Pancreas (tissue), 10 donors: ENCODE data around the gene N4BP2. TPM values are rescaled to one million over a fixed set of nuclear protein-coding genes. Genes with fewer than 3 reads are reported as not detected.

Experiments used
- ATAC-seq, 4 donors: fragments of 200-7000 bp; cut with Tn5 transposase; one replicate each; pipeline versions ENCODE4 v1.8.0 to v1.9.1; 2020; ENCODE audit warnings: mild to moderate bottlenecking in 4 of 4, moderate library complexity in 4 of 4
- DNase-seq, 6 donors: peaks; one replicate each; pipeline ENCODE4 v3.0.0-alpha.2; 2020
- FAIRE-seq: peaks from 2 replicates; lab custom pipeline; 2012; peaks lifted over from hg19 to GRCh38; lab: Jason Lieb, UNC
- H3K27ac ChIP-seq, 4 donors: fragments of 200-600 bp; sonication (generic); 1 replicate in 3 of 4; 2 replicates in 1 of 4; pipeline versions ENCODE4 v1.5.0 to v1.8.0; 2020
- H3K27me3 ChIP-seq, 4 donors: fragments of 200-600 bp; one replicate each; pipeline ENCODE4 v1.8.0; 2021
- H3K36me3 ChIP-seq, 3 donors: fragments of 200-600 bp; sonication (generic) in 1 of 3; one replicate each; pipeline versions ENCODE4 v1.5.0 to v1.8.0; 2020 to 2021
- H3K4me1 ChIP-seq, 3 donors: fragments of 200-600 bp; one replicate each; pipeline ENCODE4 v1.8.0; 2021
- H3K4me3 ChIP-seq, 4 donors: fragments of 200-600 bp; sonication (generic) in 2 of 4; one replicate each; pipeline versions ENCODE4 v1.5.0 to v1.8.0; 2020 to 2021
- H3K9me3 ChIP-seq, 4 donors: fragments of 200-600 bp; one replicate each; pipeline ENCODE4 v1.8.0; 2021
- WGBS, 2 donors: extraction: QIAGEN DNeasy Blood & Tissue Kit; methylation state at CpG; one replicate each; pipeline ENCODE4 v1.1.7; 2013; 5-methylcytosine and 5-hydroxymethylcytosine counted together
- intact Hi-C, 3 donors: fragments of 100-400 bp; cut with DNase I; formaldehyde crosslinking; loops; one replicate each; pipeline versions ENCODE4 v1.11.1 to v1.14.2; 2022
- polyA plus RNA-seq, 2 donors: library from polyadenylated mRNA; stranded (reverse); fragments of 200-250 nt; gene quantifications; one replicate each; pipeline ENCODE4 v1.2.3, GENCODE V29; 2013
- total RNA-seq, 6 donors: library from RNA; stranded (reverse); fragmentation: NEBNext Ultra II Directional in 4 of 6; extraction: Animal tissue kit (Norgen Biotek cat#: 25700) in 4 of 6; gene quantifications; one replicate each; pipeline versions ENCODE4 v1.2.1 to v1.2.4, GENCODE V29; 2021 to 2023
- TF ChIP-seq, protein P1 (sequence below), 4 donors: fragments of 200-600 bp; sonication (generic) in 3 of 4; IDR thresholded peaks; one replicate each; pipeline versions ENCODE4 v1.5.0 to v1.8.0; 2021; ENCODE audit warnings: antibody characterized with exemption in 4 of 4
- donor health status: healthy with polysubstance abuse.
- donor health status: DM: no; HTN: no; CAD: no; lungs with moderate emphysema.
- donor health status: DM: no; HTN: no; CAD: no.
- donor health status: control.
- donor health status: control.
- donor health status: Bipolar disorder and iron deficiency.
- donor health status: DM: yes; HTN: yes; CAD: no.
- donor health status: DM: no; HTN: no; CAD: no.
- donor health status: DM: no; HTN: no; CAD: no.
- donor health status: DM: yes; HTN: yes; CAD: no.

Gene N4BP2
- total and polyA plus RNA-seq, 8 donors = 1.6 to 13.4 (median 11.2) TPM

DNA sequence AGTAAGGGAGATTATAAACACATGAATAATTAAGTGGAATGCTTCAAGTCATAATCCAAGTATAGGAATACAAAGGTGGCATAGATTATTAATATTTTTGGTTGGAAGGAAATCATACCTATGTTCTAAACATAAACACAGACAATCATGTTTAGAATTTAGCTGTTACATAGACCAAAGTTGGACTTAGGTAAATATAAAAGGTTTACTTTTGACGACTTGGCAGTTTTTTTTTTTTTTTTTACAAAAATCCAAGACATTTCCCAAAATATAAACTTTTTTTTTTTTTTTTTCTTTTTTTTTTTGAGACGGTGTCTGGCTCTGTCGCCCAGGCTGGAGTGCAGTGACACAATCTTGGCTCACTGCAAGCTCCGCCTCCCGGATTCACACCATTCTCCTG lies 3.5 kb upstream of the N4BP2 start:
- H3K27ac ChIP-seq = peak overlapping the region in 1 of 4 donors; percentile 4
- ATAC-seq = no peak

DNA sequence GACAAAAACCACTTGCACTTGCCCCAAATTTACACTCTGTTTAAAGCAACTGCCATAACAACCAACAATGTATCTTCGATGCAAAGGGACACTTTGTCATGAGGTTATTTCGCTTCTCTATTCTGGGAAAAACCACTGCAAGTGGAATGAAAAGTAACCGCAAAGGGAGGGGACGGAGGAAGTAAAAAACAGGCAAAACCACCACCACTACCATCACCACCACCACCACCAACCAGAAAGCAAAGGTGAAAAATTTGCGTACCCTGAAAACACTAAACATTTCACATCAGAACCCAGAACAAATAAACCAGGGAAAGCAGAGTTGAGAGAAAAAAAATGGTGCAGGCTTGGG lies 1.2 kb upstream of the N4BP2 start:
- H3K36me3 ChIP-seq = no peaks in the 10 kb centered on the region
- H3K4me1 ChIP-seq = peaks cover 0 to 13% (median 7%) of the 10 kb centered on the region in 3 donors
- no peaks in the 10 kb centered on the region for H3K27me3 ChIP-seq
- WGBS, 2 donors = 3 to 5% methylated on average over 5 of the region's 5 CpGs
- H3K9me3 ChIP-seq = no peaks in the 10 kb centered on the region
- ATAC-seq (no peak), FAIRE-seq (no peak), DNase-seq (no peak)
- peak overlapping the region; percentile 99 to 100 (median 100) for H3K27ac ChIP-seq
- H3K4me3 ChIP-seq = peak overlapping the region; percentile 54 to 96 (median 90)
- TF ChIP-seq, protein P1, sequence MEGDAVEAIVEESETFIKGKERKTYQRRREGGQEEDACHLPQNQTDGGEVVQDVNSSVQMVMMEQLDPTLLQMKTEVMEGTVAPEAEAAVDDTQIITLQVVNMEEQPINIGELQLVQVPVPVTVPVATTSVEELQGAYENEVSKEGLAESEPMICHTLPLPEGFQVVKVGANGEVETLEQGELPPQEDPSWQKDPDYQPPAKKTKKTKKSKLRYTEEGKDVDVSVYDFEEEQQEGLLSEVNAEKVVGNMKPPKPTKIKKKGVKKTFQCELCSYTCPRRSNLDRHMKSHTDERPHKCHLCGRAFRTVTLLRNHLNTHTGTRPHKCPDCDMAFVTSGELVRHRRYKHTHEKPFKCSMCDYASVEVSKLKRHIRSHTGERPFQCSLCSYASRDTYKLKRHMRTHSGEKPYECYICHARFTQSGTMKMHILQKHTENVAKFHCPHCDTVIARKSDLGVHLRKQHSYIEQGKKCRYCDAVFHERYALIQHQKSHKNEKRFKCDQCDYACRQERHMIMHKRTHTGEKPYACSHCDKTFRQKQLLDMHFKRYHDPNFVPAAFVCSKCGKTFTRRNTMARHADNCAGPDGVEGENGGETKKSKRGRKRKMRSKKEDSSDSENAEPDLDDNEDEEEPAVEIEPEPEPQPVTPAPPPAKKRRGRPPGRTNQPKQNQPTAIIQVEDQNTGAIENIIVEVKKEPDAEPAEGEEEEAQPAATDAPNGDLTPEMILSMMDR (IDR thresholded peaks at IDR 0.05) = no peak
- intact Hi-C loops = no loop called here

More for the DNA sequence above, 3.5 kb upstream of the N4BP2 start:
- Histone ChIP-seq H3K4me3 (no peak overlapping the region), H3K27me3 (no peaks in the 10 kb centered on the region), H3K36me3 (no peaks in the 10 kb centered on the region), H3K9me3 (no peaks in the 10 kb centered on the region), H3K4me1 (peaks cover 0 to 6% (median 0%) of the 10 kb centered on the region in 3 donors)
- WGBS, 2 donors = 57% methylated on average over 1 to 5 of the region's 5 CpGs
- DNase-seq = peak in 1 of 6 donors; percentile 4
- FAIRE-seq = no peak
- TF ChIP-seq, protein P1 (IDR thresholded peaks at IDR 0.05) = no peak
- intact Hi-C loops = no loop called here

DNA sequence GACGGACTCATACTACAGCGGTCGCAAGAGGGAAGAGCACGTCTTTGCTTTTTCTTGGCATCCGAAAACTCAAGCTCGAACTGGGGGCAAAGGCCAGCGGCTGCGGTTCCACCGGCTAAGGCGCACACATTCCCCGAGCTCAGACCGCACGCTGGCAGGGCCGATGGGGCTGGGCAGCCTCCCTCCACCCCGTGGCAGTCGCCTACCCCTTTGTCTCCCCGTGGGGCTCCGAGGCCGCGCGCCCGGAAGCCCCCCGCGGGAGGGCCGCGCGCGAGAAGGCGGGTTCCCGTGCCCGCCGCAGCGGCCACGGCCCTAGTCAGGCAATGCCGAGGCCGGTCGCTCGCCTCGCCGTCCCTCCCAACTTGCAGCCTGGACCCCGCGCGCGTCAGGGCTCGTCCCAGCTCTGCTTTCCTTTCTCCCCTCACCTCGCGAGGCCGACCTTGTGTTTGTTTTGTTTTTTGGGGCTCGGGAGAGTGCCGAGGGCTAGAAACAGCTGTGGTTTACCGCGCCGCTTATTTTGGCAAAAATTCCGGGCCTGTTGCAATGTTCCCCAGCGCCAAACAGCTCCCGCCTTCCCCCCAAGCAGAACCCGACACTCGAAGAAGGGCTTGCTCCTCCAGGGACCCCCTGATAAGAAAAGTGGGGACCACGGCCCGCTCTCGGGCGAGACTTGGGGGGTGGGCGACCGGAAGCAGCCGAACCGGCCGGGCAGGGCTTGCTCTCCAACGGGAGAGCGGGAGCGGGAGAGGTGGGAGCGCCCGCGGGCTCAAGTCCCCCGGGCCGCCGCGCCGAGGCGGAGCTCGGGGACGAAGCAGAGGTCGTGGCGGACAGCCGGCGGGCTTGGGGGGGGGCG lies 561 bp upstream of the N4BP2 start:
- Histone ChIP-seq H3K4me3 (peak overlapping the region; percentile 54 to 96 (median 90)), H3K27ac (peak overlapping the region; percentile 99 to 100 (median 100)), H3K27me3 (no peaks in the 10 kb centered on the region), H3K9me3 (no peaks in the 10 kb centered on the region), H3K4me1 (peaks cover 0 to 13% (median 7%) of the 10 kb centered on the region in 3 donors), H3K36me3 (no peaks in the 10 kb centered on the region)
- intact Hi-C loops = no loop called here
- WGBS, 2 donors = 0% methylated on average over 83 to 85 of the region's 86 CpGs
- TF ChIP-seq, protein P1 (IDR thresholded peaks at IDR 0.05) = no peak
- DNase-seq (peak; percentile 68 to 86 (median 76)), FAIRE-seq (no peak), ATAC-seq (peak; percentile 23 to 49 (median 29))

GRCh38 chr4:40057586-40058091 lies 989 bp downstream of the N4BP2 start:
- peak overlapping the region; percentile 54 to 96 (median 90) for H3K4me3 ChIP-seq
- intact Hi-C loops = no loop called here
- peak; percentile 65 to 81 (median 72) for ATAC-seq
- DNase-seq = peak in 5 of 6 donors; percentile 61 to 85 (median 84)
- H3K27ac ChIP-seq = peak overlapping the region; percentile 99 to 100 (median 100)
- H3K4me1 ChIP-seq = peaks cover 0 to 13% (median 7%) of the 10 kb centered on the region in 3 donors
- H3K27me3 ChIP-seq = no peaks in the 10 kb centered on the region
- TF ChIP-seq, protein P1 (IDR thresholded peaks at IDR 0.05) = no peak
- no peaks in the 10 kb centered on the region for H3K36me3 ChIP-seq
- FAIRE-seq = peak; percentile 83
- WGBS, 2 donors = 0% methylated on average over 13 of the region's 13 CpGs
- H3K9me3 ChIP-seq = no peaks in the 10 kb centered on the region
